Ureter (tissue), 1 donor: Measurements from ENCODE around the gene CBFA2T2. TPM values are rescaled to one million over a fixed set of nuclear protein-coding genes. Genes with fewer than 3 reads are reported as not detected.
A peak's percentile ranks its signal among the peaks of the same experiment; 100 is the strongest.

Experiments
- DNase-seq: peaks from one replicate; pipeline ENCODE4 v3.0.0-alpha.2; 2020; ENCODE audit warnings: low spot score
- total RNA-seq: library from RNA; stranded (reverse); gene quantifications from one replicate; pipeline ENCODE4 v1.2.4, GENCODE V29; 2023
- donor health status: DM: yes; HTN: yes; CAD: no.

CBFA2T2 gene
- total RNA-seq, 1 donor from 2014 or later: 20.7 TPM

DNA sequence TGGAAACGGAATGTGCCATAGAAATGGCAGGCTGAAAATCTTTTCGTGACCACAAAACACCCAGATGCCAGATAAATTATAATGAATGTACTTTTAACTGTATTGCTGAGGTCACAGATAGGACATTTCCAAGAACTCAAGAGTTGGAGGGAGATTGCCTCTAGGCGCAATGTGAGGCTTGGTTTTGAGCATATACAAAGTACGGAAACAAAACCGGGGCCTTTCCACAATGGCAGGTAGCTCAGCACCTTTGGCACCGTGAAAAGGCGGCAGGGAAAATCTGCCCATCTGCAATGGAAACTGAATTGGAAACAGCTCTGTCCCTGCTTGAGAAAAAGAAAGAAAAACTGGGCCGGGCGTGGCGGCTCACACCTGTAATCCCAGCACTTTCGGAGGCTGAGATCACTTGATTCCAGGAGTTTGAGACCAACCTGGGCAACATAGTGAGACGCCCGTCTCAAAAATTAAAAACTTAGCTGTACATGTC is 161.7 kb downstream of the CBFA2T2 start:
- DNase-seq: no peak

- no peak for DNase-seq
These were observed 163.5 kb downstream of the CBFA2T2 start for GRCh38 chr20:33653218-33653899.

- no peak for DNase-seq
These were observed 164.2 kb downstream of the CBFA2T2 start for GRCh38 chr20:33653900-33654596.

- no peak for DNase-seq
These were observed 164.8 kb downstream of the CBFA2T2 start for GRCh38 chr20:33654680-33655161.

GRCh38 chr20:33655164-33655563 is 165.3 kb downstream of the CBFA2T2 start:
- DNase-seq: no peak

GRCh38 chr20:33656010-33656782 is 166.3 kb downstream of the CBFA2T2 start:
- no peak for DNase-seq

DNA sequence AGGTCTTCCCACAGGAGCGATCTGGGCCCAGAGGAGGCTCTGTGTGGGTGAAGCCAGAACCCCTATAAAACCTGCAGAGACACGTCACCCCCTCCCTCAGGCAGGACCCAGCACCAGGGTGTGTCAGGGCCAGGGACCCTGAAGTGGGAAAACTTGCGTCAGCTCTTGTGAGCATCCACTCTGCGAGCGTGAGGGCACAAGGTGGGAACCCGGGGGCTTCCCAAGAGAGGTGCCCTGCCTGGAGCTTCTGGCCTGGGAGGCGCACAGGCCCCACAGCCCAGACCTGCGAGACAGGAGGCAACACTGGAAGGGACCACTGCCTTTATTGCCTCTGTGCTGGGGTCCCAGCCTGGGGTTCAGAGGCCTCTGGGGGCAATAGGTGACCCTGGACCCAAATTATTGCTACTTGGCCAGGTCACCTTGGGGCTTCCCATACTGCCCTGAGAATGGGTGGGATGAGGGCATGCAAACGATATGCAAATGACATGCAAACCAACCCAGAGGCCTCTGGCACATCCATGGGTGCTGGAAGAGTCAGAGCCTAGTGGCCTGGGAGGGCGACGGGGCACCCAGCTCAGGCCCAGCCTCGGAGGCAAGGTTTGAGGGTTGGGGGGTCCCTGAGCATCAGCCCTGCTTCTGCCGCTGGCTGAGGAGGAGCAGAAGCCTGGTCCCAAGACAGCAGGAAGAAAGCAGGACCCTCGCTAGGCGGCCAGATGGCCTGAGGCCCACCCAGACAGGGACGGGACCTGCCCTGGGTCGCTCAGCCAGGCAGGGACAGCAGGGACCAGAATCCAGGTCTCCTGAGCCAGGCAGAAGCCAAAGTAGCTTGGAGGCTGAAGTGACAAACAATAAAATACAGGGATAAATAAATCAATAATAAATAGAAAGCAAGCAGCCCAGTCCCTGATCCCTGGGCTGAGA is 167.1 kb downstream of the CBFA2T2 start:
- DNase-seq: no peak

DNA sequence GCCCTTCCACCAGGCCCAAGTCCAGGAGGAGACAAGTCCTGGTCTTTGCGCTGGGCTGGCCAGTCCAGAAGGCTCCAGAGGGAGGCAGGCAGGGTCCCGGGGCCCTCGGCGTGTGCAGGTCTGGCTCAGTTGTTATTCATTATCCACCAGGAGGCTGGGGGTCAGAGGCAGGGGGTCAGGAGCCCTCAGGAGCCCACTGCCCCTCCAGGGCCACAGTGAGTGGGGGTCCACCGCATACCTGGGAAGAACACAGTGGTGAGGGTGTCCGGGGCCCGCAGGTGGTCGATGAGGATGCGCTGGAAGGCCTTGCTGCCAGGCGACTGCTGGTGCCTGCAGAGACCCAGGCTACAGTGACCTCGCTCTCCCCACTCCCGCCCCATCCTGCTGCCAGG is 167.8 kb downstream of the CBFA2T2 start:
- no peak for DNase-seq

DNA sequence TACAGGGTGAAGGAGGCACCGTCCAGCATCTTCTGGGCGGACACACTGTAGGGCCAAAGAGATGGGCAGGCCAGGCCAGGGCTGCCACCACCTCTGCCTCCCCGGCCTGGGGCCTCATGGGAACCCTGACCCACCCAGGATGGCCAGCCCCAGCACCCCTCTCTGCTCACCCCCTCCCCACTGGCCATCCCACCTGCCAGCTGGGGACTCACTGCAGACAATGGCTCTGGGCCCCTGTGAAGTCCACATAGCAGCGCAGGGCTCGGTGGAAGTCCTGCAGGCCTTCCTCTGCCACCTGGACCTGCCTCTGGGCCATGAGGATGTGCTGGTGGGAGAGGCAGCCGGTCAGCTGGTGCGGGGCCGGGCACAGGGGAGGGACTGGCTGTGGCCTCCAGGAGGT is 168.6 kb downstream of the CBFA2T2 start:
- DNase-seq: no peak

DNA sequence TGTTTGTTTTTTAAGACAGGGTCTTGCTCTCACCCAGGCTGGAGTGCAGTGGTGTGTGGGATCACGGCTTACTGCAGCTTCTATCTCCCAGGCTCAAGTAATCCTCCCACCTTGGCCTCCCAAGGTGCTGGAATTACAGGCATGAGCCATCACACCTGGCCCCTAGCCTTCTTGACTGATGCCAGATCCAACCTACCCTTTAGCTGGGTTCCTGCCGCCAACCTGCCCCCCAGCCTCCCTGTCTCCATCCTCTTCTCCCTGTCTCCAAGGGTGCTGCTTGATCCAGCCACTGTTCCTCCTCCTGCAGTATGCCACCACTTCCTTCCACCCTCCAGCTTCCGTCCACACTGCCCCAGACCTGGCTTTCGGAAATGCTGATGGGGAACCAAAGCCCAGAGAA is 169.0 kb downstream of the CBFA2T2 start:
- DNase-seq: no peak

DNA sequence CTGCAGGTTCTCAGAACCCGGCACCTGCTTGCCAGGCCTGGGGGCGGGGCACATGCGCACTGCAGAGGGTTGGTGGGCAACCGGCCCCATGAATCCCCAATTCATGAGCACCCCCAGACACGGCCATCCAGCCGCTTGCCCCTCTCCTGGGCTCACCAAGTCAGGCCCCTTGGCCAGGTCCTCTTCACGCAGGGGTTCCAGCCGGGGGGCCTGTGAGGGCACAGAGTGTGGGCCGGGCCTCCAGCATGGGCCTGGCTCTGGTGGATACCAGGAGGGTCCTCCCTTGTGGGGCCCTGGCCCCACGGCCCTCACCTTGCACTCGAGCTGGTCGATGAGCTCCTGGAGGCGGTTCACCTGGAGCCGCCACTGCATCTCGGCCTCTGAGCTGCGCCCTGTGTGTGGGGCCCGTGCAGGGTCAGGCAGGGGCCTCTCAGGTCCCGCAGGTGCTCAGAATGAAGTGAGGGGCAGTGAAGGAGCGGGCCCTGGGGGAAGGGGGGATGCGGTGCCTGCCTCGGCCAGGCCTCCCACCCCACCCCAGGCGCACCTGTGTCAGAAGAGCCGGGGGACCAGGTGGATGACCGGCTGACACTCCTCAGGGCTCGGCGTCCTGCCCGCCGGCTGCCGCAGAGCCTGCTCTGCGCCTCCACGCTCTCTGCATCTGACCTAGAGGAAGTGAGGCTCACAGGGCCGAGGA is 169.6 kb downstream of the CBFA2T2 start:
- no peak for DNase-seq

GRCh38 chr20:33660035-33660684 is 170.3 kb downstream of the CBFA2T2 start:
- no peak for DNase-seq

DNA sequence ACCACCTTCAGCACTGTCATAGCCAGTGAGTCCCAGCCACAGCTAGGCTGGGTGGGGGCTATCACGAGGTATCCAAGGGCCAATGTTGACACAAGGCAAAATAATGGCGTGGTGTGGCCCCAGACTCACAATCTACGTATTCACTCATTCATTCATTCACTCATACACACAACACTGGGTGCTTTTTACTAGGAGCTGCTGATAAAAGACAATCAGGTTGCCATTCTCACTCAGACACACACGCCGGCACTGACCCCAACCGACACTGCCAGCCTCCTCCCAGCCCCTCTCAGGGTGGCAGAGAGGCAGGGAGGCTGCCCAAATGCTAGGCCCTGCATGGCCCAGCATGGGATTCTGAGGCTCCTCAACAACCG is 170.8 kb downstream of the CBFA2T2 start:
- DNase-seq: no peak

- DNase-seq: no peak
These were observed 172.3 kb downstream of the CBFA2T2 start, which contains the start of gene C20orf144 for GRCh38 chr20:33662172-33662571. Gene C20orf144, plus strand, starts transcription at chr20:33662327. Its CDS starts 19 bp downstream, at chr20:33662346.

DNA sequence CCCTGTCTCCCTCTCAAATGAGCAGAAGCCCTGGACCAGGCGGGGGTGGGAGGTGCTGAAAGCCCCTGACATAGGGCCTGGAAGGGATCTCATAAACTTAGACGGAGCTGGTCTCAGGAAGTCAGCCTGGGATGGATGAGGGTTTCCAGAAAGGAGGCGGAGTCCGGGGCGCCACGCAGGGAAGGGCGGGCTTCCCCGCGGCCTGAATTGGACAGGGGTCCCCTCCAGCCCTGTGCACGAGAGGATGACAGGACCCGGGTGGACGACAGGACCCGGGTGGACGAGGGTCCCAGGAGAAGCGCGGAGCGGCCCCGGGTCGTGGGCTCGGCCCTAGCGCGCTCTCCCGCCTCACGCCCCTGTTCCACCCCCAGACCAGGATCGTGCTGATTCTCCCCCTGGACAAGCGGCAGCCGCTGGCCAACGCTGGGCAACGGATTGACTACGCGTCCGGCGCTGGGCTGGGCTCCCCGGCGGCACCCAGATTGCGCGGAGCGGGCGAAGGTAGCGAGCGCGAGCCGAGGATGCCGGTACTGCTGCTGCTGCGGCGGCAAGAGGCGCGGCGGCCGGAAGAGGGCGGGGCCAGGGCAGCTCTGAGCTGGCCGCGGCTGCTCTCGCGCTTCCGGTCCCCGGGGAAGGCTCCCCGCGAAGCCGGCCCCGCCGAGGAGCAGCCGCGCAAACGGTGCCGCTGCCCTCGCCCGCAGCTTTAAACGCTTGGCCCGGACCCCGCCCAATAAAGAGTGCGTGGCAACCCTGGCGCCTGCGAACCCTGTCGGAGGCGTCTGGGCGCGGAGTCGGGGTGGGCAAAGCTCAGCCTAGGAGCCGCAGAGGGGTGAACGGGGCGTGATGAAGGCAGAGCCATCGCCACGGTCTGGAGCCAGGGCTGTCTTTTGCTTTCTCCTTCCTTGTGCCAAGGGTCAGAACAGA is 173.5 kb downstream of the CBFA2T2 start:
- peak; percentile 85 for DNase-seq

DNA sequence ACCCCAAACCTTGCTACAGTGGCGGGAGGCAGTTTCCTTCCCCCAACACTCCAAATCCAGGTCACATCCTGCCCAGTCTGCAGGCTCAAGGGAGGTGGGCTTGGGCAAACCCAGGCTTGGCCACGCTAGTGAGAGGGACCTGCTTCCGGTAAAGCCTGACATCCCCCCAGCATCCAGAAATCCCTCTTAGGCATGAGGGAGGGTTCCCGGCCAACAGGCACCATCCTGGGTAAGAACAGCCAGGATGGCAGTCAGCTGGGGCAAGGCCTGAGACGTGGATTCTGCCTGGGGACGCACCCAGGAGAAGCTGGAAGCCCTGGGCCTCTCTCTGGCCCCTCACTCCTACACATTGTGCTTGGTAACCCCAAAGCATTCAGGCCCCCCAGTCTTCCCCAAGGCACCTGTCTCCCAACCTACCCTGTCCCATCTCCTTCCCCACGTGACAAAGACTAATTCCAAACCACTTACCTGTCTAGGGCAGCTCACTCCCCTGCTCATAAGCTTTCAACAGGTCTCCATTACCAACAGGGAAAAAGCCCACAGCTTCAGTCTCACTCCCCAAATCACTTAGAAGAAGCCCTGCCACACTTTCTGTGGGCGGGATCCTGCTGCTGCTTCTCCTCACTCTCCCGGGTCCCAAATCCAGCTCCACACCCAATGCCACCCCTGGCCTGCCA is 174.3 kb downstream of the CBFA2T2 start:
- no peak for DNase-seq

DNA sequence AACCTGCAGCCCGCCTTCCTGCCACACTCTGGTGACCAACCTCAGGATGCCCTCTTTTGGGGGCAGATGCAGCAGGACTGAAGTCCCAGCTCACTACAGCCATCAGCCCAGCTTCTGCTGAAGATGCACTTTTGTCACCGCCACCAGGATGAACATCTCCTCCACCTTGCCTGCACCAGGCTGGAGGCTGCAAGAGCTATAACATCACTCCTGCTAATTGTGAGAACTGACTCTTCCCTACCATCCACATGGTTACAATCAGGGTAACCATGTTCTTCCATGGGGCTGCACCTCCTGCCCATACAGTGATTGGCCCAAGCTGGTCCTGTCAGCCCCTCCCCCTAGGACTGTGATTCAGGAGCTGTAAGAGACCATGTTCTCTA is 174.9 kb downstream of the CBFA2T2 start:
- DNase-seq: no peak
